SK-N-MC (cell line): ENCODE data around the gene LIG4.

Source experiments
- EZH2 ChIP-seq: fragments of 200-600 bp; sonication (generic); IDR thresholded peaks from one replicate; pipeline ENCODE4 v1.6.1; 2017; ENCODE audit warnings: antibody characterized with exemption
- FOXP2 ChIP-seq: optimal IDR thresholded peaks from 2 replicates; pipeline ENCODE3; 2011; ENCODE audit warnings: mild to moderate bottlenecking, moderate library complexity; ENCODE audit not compliant: insufficient read depth; ENCODE audit errors: extremely low read length, control extremely low read depth
- POLR2AphosphoS5 ChIP-seq: IDR thresholded peaks from 2 replicates; pipeline ENCODE4 v1.6.1; 2012; ENCODE audit warnings: mild to moderate bottlenecking, low read depth, low read length, borderline replicate concordance

- peak; percentile 80 for TF ChIP-seq POLR2AphosphoS5
- TF ChIP-seq EZH2, result no peak
- TF ChIP-seq FOXP2, result no peak
Observed at GRCh38 chr13:108218044-108218974, 3.0 kb upstream of the LIG4 start, which contains the start of gene ABHD13.
